OCI-LY1 (cell line): ENCODE data around the gene KIFC3.

Experiments
- H2AFZ ChIP-seq: fragments of 200-600 bp; sonication (generic), shearing (Covaris generic); 2 replicates; pipeline ENCODE4 v1.6.0; 2014; ENCODE audit warnings: antibody characterized with exemption, mild to moderate bottlenecking, low read length
- H3F3A ChIP-seq: fragments of 200-600 bp; sonication (generic), shearing (Covaris generic); 2 replicates; pipeline ENCODE4 v1.6.0; 2014; ENCODE audit warnings: mild to moderate bottlenecking, antibody characterized with exemption, low read length, moderate library complexity; ENCODE audit not compliant: insufficient read depth
- H3K27ac ChIP-seq: fragments of 200-600 bp; sonication (generic); 2 replicates; pipeline ENCODE4 v1.5.1; 2014; ENCODE audit warnings: low read length, mixed run types, mild to moderate bottlenecking, low read depth; ENCODE audit not compliant: poor library complexity, severe bottlenecking
- H3K27me3 ChIP-seq: fragments of 200-600 bp; sonication (generic); 2 replicates; pipeline ENCODE4 v1.6.0; 2014; ENCODE audit warnings: antibody characterized with exemption, mild to moderate bottlenecking, low read length, moderate library complexity; ENCODE audit not compliant: insufficient read depth
- H3K36me3 ChIP-seq: fragments of 200-600 bp; sonication (generic); 2 replicates; pipeline ENCODE4 v1.6.1; 2014; ENCODE audit warnings: mild to moderate bottlenecking, antibody characterized with exemption, low read length, moderate library complexity, mixed read lengths; ENCODE audit not compliant: insufficient read depth
- H3K4me1 ChIP-seq: fragments of 200-600 bp; sonication (generic); 2 replicates; pipeline ENCODE4 v1.5.1; 2014; ENCODE audit warnings: mild to moderate bottlenecking, low read length, moderate library complexity; ENCODE audit not compliant: insufficient read depth, severe bottlenecking
- H3K4me2 ChIP-seq: fragments of 200-600 bp; sonication (generic), shearing (Covaris generic); 2 replicates; pipeline ENCODE4 v1.6.1; 2014; ENCODE audit warnings: low read length
- H3K4me3 ChIP-seq: fragments of 200-600 bp; sonication (generic); 2 replicates; pipeline ENCODE4 v1.5.1; 2014; ENCODE audit warnings: low read length, low read depth, mild to moderate bottlenecking, mixed read lengths; ENCODE audit not compliant: poor library complexity, severe bottlenecking
- H3K79me2 ChIP-seq: fragments of 200-600 bp; shearing (Covaris generic); 2 replicates; pipeline ENCODE4 v1.6.1; 2016; ENCODE audit warnings: mixed run types, low read length, mixed read lengths; ENCODE audit not compliant: insufficient read depth
- H3K9ac ChIP-seq: fragments of 200-600 bp; sonication (generic), shearing (Covaris generic); 2 replicates; pipeline ENCODE4 v1.6.1; 2014; ENCODE audit warnings: mild to moderate bottlenecking, low read length, mixed read lengths
- H3K9me2 ChIP-seq: fragments of 200-600 bp; sonication (generic), shearing (Covaris generic); 2 replicates; pipeline ENCODE4 v1.6.1; 2014; ENCODE audit warnings: low read depth, mild to moderate bottlenecking, low read length, mixed read lengths
- H3K9me3 ChIP-seq: fragments of 200-600 bp; shearing (Covaris generic); 2 replicates; pipeline ENCODE4 v1.6.1; 2014; ENCODE audit warnings: low read length, mixed read lengths
- H4K20me1 ChIP-seq: fragments of 200-600 bp; sonication (generic), shearing (Covaris generic); 2 replicates; pipeline ENCODE4 v1.6.0; 2016; ENCODE audit warnings: mild to moderate bottlenecking, low read length; ENCODE audit not compliant: insufficient read depth
- EZH2 ChIP-seq: fragments of 200-600 bp; sonication (generic), shearing (Covaris generic); IDR thresholded peaks from 2 replicates; pipeline ENCODE4 v1.8.0; 2017; ENCODE audit warnings: borderline replicate concordance, mixed run types, mild to moderate bottlenecking, antibody characterized with exemption, low read length, moderate library complexity, mixed read lengths
- TF ChIP-seq, protein P1 (sequence below): fragments of 200-600 bp; sonication (generic), shearing (Covaris generic); IDR thresholded peaks from 2 replicates; pipeline ENCODE4 v1.5.1; 2017; ENCODE audit warnings: mild to moderate bottlenecking, antibody characterized with exemption, low read length, moderate library complexity, mixed read lengths

KIFC3 gene

GRCh38 chr16:57800200-57801097 is 1.8 kb downstream of the KIFC3 start:
- Histone ChIP-seq H3K4me2 (no peak overlapping the region), H3K9me2 (no peaks in the 10 kb centered on the region), H3K27me3 (no peaks in the 10 kb centered on the region), H2AFZ (no peak overlapping the region), H3K27ac (no peak overlapping the region), H3K4me3 (no peak overlapping the region), H4K20me1 (no peaks in the 10 kb centered on the region), H3K9ac (no peak overlapping the region), H3K79me2 (no peaks in the 10 kb centered on the region), H3K4me1 (no peaks in the 10 kb centered on the region), H3K9me3 (no peaks in the 10 kb centered on the region), H3K36me3 (no peaks in the 10 kb centered on the region), H3F3A (no peaks in the 10 kb centered on the region)
- TF ChIP-seq, protein P1, sequence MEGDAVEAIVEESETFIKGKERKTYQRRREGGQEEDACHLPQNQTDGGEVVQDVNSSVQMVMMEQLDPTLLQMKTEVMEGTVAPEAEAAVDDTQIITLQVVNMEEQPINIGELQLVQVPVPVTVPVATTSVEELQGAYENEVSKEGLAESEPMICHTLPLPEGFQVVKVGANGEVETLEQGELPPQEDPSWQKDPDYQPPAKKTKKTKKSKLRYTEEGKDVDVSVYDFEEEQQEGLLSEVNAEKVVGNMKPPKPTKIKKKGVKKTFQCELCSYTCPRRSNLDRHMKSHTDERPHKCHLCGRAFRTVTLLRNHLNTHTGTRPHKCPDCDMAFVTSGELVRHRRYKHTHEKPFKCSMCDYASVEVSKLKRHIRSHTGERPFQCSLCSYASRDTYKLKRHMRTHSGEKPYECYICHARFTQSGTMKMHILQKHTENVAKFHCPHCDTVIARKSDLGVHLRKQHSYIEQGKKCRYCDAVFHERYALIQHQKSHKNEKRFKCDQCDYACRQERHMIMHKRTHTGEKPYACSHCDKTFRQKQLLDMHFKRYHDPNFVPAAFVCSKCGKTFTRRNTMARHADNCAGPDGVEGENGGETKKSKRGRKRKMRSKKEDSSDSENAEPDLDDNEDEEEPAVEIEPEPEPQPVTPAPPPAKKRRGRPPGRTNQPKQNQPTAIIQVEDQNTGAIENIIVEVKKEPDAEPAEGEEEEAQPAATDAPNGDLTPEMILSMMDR = no peak
- TF ChIP-seq EZH2 = no peak

- H3K9ac ChIP-seq = no peak overlapping the region
- no peaks in the 10 kb centered on the region for H4K20me1 ChIP-seq
- H3K9me2 ChIP-seq = no peaks in the 10 kb centered on the region
- H3K27me3 ChIP-seq = no peaks in the 10 kb centered on the region
- no peaks in the 10 kb centered on the region for H3F3A ChIP-seq
- H3K4me2 ChIP-seq = no peak overlapping the region
- H2AFZ ChIP-seq = no peak overlapping the region
- H3K36me3 ChIP-seq = no peaks in the 10 kb centered on the region
- H3K79me2 ChIP-seq = no peaks in the 10 kb centered on the region
- H3K27ac ChIP-seq = no peak overlapping the region
- H3K4me1 ChIP-seq = no peaks in the 10 kb centered on the region
- no peak overlapping the region for H3K4me3 ChIP-seq
- TF ChIP-seq, protein P1 = no peak
- no peak for TF ChIP-seq EZH2
- H3K9me3 ChIP-seq = no peaks in the 10 kb centered on the region
Measured at GRCh38 chr16:57799600-57800199, 2.6 kb downstream of the KIFC3 start.

DNA sequence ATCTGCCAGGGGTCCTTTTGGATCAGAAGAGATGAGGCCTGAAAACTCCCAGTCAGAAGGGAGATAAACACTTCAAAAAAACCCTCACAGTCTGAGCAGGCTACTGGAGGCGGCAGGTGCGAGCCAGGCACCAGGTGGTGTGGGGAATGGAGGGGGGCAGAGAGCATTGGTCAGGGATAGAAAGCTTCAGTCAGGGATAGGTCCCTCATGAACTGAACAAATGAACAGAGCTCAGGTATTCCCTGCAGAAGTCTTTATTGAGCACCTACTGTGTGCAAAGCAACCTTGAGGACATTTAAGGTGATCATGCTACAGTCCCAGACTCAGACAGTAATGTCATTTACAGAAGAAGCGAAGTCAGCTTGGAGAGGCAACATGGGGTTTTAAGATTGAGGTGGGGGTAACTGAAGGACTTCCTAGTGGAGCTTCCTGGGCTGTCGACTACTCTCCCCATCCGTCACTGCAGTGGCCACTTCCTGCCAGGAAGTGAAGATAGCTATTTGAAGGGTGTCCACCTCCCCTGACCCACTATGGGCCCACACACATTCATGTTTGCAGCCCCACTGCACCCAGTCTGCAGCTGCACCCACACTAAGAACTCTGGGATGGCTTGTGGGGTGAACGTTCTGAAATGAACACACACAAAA is 3.2 kb downstream of the KIFC3 start:
- Histone ChIP-seq H3K27me3 (no peaks in the 10 kb centered on the region), H3K36me3 (no peaks in the 10 kb centered on the region), H3F3A (no peaks in the 10 kb centered on the region), H3K9me2 (no peaks in the 10 kb centered on the region), H3K27ac (no peak overlapping the region), H3K4me1 (no peaks in the 10 kb centered on the region), H3K4me3 (no peak overlapping the region), H2AFZ (no peak overlapping the region), H3K9me3 (no peaks in the 10 kb centered on the region), H3K79me2 (no peaks in the 10 kb centered on the region), H3K9ac (no peak overlapping the region), H4K20me1 (no peaks in the 10 kb centered on the region), H3K4me2 (no peak overlapping the region)
- no peak for TF ChIP-seq EZH2
- TF ChIP-seq, protein P1 = no peak
